GM18526 (cell line): ENCODE measurements around the gene HIVEP3.

Experiments
- POLR2A ChIP-seq: IDR thresholded peaks from 3 replicates; pipeline ENCODE4 v1.6.1; 2011; ENCODE audit not compliant: insufficient read length; ENCODE audit errors: extremely low read depth

HIVEP3 gene

DNA sequence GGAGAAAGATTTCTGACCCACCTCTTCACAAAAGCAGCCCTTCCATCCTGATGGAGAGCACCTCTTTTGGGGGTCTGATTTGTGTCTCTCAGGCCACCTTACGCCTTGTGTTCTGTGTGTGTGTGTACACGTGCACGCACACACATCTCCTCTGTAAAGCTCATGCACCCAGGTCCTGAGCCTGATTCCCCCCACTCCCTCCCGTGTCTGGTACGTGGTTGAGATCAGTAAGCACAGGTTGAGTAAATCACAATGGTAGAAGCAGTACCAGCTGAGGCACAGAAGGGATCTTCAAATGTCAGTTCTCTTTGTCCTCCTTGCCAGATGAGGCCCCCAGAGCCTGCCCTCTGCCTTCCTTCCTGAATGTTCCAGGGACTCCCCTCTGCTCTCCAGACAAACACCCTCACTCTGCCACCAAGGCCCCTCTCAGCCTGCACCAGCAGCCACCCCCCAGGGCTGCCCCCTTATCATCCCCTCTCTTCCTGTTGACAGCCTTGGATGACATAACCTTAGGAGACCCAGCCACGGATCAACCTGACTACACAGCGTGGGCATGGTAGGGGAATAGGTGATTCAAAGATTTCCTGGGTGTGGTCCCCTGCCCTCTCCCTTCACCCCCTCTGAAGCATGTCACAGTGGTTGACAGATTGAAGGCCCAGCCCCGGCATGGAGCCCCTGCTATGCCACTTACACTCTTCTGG, 112.8 kb downstream of the HIVEP3 start:
- TF ChIP-seq POLR2A = no peak

DNA sequence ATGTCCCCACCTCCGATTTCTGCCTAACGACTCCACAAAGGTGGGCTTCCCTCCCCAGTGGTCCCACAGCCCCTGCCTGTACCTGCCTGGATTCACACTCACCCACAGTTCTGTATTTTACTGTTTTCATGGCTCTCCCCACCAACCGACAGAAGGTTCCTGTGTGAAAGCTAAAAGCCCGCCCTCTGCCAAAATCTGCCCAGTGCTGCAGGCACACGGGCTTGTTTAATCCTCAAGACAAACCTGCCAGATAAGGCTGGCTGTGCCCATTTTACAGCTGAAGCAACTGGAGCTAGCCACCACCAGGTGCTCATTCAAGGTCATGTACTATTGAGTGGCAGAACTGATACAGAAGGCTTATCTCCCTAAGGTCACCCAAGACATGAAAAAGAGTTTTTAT, 114.5 kb downstream of the HIVEP3 start:
- TF ChIP-seq POLR2A = no peak

DNA sequence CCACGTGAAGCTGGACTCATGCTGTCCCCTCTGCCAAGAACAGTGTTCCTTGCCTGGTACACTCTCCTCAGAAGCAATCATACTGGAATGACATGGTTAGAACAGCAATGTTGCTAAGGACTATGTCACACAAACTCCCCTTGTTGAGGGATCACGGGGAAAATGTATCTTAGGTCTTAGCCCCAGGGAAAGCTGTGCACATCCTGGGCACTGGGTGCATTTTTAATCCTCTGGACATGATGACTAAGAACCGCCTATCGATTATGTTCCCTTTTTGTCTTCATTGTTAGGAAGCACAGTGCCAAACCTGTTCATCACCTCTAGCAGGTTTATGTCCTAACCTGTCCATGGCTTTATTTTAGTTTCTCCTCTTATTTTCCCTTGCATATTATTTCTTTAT, 115.1 kb downstream of the HIVEP3 start:
- TF ChIP-seq POLR2A = no peak

DNA sequence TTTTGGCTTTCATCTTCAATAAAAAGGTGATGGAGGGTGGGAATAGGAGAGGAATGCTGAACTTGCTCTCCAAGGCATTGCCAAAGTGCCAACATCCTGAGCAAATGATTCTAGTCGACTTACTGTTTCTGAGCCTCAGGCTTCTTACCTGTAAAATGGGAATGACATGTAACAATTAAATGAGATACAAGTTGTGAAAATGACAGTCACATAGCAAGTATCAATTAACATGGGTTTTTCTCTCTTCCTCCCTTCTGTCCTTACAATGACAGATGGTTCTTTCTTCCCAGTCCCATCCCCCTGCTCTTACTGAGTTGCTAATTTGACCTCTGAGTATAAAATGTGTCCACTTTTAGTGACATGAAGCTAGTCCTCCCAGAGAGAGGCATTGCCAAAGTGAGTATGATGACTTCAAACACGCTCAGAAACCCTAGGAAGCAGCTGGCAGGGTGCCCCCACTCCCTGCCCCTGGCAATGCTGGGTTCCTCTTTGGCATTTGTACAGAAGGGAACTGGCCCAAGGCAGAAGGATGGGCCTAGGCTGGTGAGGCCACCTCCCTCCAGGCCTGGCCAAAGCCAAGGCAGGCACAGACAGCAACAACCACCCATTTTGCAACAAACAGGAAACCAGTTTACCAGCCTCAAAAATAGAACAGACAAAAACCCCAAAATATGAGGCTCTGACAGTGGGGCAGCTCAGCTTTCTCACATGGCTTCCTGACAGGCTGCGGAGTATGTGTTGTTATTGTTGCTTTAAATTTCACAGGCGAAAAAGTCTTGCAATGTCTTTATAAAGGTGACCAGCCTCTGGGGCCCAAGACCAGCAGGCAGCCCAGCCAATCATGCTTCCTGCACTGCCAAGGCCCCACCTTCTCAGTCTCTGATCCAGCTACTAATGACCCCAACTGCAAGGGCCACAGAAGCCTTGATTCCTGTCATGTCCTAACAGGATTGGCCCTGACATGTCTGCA, 115.9 kb downstream of the HIVEP3 start:
- TF ChIP-seq POLR2A = no peak

DNA sequence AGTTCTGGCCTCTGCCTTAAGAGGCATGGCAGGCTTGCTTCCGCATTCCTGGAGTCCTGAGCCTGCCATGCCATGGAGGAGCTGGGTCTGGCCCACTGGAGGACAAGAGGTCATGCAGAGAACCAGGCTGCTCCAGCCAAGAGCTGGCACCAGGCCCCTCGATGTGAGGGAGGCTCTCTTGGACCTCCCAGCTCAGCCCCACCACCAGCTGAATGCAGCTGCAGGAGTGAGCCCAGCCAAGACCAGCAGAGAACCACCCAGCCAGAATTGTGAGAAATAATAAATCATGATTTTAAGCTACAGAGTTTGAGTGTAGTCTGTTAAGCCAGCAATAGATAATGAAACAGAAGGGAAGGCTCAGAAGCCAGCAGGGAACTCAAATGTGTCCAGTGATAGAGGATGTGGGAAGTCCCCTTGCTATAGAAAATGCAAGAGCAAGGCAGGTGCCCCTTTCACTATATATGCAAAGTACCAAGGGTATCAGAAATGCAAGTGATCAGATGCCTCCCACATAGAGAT, 118.4 kb downstream of the HIVEP3 start:
- no peak for TF ChIP-seq POLR2A

DNA sequence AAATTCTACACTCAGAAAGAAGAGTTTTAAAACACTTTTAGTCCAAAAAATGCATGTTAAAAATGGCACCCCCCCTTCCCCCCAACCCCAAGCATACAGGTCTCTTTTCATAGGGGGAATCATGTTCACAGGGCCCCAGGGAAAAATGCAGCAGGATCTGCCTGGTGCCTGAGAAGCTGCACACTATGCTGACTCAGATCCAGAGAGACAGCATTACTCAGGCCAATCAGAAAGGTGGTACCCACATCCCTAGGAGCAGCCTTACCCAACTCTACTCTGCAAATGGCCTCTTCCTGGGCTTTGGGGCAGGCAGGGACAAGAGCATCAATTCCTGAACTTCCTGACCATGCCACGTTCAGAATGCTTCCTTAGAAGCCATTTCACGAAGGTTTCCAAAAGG, 119.0 kb downstream of the HIVEP3 start:
- no peak for TF ChIP-seq POLR2A

DNA sequence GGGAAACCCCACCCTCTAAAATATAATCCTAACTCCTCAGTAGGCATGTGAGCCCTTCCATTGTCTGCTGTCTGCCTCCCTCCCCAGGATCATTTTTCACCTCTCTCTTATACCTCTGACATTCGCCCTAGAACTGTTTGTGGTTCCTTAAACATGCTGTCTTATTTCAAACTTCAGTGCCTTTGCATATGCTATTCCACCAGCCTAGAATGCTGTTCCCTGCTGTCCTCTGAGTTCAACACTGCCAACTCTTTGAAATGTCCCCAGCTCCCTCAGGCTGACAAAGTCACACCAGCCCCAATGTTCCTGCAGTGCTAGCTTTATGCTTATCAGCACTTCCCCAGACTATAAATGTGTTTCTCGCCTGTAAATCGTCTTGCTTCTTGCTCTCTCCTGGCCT, 119.5 kb downstream of the HIVEP3 start:
- TF ChIP-seq POLR2A = no peak

DNA sequence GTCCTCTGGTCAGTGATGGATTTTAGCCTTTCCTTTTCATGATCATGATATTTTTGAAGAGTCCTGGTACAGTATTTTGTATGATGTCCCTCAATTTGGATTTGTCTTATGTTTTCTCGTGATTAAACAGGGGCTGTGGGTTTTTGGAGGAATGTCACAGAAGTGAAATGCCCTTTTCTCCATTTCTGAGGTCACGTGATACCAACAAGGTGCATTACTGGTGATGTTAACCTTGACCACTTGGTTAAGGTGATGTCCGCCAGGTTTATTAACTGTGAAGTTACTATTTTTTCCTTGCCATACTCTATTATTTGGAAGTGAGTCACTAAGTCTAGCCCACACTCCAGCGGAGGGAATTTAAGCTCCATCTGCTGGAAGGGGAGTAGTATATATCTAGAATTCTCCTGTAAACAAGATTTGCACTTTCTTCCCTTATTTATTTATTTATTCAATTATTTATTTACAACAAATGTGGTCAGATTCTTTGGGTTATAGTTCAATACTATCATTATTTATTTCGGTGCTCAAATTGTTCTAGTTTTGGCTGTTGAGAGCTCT, 123.4 kb downstream of the HIVEP3 start:
- TF ChIP-seq POLR2A = no peak

DNA sequence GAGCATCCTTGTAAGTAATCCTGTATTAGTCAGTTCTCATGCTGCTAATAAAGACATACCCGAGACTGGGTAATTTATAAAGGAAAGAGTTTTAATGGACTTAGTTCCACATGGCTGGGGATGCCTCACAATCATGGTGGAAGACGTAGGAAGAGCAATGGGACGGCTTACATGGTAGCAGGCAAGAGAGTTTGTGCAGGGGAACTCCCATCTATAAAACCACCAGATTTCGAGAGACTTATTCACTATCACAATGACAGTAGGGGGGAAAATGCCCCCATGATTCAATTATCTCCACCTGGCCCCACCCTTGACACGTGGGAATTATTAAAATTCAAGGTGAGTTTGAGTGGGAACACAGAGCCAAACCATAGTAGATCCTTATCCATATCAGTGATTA, 124.7 kb downstream of the HIVEP3 start:
- no peak for TF ChIP-seq POLR2A

DNA sequence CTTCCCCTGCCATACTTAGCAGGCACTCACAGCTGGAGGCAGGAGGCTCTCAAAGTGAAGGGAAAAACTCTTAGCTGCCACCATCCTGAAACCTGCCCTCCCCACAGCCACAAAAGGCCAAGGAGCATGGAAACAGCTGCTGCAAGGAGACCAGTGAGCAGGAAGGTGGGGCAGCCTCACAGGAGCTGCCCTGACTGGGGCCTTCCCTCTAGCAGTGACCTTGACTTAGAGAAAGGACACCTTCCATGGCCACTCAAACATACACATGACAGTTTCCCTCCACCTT, 126.3 kb downstream of the HIVEP3 start:
- TF ChIP-seq POLR2A = no peak

DNA sequence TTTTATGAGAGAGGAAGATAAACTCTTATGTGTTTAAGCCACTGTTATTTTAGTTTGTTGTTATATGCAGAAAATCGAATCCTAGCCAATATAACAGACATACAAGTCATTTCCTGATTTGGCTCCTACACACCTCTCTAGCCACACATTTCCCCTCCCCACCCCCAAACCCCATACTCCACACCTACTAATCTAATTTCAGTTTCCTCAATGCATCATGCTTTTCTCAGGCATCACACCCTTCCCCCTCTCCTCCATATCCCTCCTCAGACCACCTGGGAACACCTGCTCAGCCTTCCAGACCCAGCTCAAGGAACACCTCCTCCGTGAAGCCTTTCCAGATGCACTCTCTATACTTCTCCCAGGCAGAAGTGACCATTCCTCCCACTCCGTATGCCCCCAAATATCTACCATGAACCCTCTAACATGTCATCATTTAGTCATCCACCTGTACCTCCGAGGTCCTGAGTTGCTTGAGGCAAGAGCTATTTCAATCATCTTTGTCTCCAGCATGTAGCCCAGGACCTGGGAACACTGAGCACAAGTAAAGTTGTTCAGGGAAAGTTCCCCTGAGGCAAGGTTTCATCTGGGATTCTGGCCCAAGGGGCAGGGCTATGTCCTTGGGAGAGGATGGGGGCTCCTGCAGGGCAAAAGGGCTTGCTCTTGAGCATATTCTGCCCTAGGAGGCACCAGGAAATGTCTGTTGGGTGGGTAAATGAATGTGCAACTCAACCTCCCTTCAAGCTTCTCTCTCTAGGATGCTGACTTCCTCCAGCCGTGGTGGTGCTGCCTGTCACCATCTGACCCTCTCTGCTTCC, 126.8 kb downstream of the HIVEP3 start:
- no peak for TF ChIP-seq POLR2A

DNA sequence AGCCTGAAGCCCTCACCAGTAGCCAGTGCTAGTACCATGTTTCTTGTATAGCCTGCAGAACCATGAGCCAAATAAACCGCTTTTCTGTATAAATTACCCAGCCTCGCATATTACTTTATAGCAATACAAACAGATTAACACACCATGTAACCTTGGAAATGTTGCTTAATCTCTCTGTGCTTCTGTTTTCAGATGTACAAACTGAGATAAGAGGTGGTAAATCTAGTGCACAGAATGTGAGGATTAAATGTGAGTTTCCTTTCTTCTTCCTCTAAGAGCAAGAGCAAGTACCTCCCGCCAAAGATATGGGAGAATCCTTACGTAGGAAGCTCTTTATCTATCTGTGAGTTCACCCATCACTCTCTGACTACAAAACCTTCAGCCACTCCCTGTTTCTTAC, 128.4 kb downstream of the HIVEP3 start:
- no peak for TF ChIP-seq POLR2A

DNA sequence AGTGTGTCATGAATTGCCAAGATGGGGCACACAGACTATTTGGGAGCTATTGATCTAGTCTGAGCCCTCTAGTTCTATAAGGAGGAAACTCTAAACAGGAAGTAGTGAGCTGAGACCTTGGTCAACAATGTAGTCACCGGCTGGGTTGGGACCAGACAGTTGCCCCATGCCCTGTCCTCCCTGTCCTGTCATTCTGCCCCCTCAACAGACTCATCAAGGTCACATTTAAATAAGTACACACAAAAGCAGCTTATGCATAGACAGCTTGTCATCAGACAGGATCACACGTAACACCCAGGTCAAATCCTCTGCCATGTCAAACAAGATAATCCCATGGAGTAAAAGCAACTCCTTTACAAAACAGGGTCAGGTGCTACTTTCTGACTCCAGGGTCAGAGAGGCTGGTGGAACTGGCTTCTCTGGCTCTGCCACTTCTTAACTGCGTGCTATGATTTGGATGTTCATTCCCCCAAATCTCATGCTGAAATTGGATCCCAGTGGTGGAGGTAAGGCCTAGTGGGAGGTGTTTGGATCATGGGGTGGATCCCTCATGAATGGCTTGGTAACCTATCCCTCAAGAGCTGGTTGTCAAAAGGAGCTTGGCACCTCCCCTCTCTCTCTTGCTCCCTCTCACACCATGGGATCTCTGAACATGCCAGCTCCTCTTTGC, 128.9 kb downstream of the HIVEP3 start:
- no peak for TF ChIP-seq POLR2A

DNA sequence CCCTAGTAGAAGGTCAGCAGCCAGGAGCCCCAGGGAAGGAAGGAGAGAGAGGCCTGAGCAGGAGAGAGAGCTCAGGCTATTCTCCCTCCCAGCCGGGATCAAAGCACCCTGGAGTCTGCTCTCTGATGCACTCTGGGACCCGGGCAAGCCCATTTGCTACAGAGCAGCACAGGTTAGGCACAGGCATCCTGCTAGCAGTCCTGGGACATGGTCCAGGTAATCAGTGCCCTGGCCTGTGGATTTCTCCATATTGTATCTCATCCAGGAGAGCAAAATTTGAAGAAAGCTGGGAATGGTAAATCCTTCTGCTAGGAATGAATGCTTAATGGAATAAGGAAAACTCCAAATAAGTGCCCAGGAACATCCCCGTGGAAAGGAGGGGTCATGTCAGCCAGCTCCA, 130.3 kb downstream of the HIVEP3 start:
- no peak for TF ChIP-seq POLR2A
